Epithelial cell of esophagus (primary cell): Measurements from ENCODE around the gene PARK7.

Experiments used
- DNase-seq: peaks from one replicate; pipeline ENCODE4 v3.0.0; 2010; ENCODE audit warnings: low read depth
- H3K4me3 ChIP-seq: 2 replicates; pipeline ENCODE4 v1.5.1; 2011; ENCODE audit warnings: mild to moderate bottlenecking, low read length, control low read depth
- CTCF ChIP-seq: IDR thresholded peaks from 2 replicates; pipeline ENCODE4 v1.5.1; 2011; ENCODE audit warnings: low read depth, mild to moderate bottlenecking, low read length, control low read depth, inconsistent platforms; ENCODE audit not compliant: insufficient read depth; ENCODE audit errors: missing control alignments

Gene PARK7

GRCh38 chr1:8027748-8028570, 66.4 kb downstream of the PARK7 start:
- no peak for TF ChIP-seq CTCF
- peak overlapping the region; percentile 75 for H3K4me3 ChIP-seq
- peak; percentile 76 for DNase-seq

DNA sequence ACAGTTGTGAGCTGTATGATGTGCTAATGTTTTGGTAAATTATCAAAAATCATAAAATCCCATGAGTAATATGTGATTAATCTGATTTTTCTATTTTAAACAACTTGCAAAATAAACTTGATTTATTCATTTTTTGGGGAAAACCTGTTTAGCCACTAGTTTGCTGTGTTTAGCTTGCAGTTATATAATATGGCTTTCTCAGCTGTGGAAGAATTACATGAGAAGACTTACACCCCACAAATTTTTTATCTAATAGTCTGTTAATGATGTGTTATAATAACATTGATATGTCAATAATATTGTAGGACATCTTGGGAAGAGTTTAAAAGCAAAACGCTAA, 67.0 kb downstream of the PARK7 start:
- H3K4me3 ChIP-seq: no peak overlapping the region
- no peak for TF ChIP-seq CTCF
- no peak for DNase-seq

GRCh38 chr1:8031176-8031785, 69.8 kb downstream of the PARK7 start:
- TF ChIP-seq CTCF: peak; percentile 57
- no peak overlapping the region for H3K4me3 ChIP-seq
- DNase-seq: peak; percentile 63

GRCh38 chr1:8032366-8032910, 70.9 kb downstream of the PARK7 start:
- TF ChIP-seq CTCF: no peak
- no peak overlapping the region for H3K4me3 ChIP-seq
- DNase-seq: no peak

- TF ChIP-seq CTCF: no peak
- DNase-seq: no peak
- no peak overlapping the region for H3K4me3 ChIP-seq
These were observed 71.8 kb downstream of the PARK7 start for GRCh38 chr1:8033322-8033721.
